ENCODE results near the gene HPSE2. TPM values are rescaled to one million over a fixed set of nuclear protein-coding genes. Genes with fewer than 3 reads are reported as not detected.

The HPSE2 gene
- total RNA-seq, 1 donor from 2014 or later = not detected

DNA sequence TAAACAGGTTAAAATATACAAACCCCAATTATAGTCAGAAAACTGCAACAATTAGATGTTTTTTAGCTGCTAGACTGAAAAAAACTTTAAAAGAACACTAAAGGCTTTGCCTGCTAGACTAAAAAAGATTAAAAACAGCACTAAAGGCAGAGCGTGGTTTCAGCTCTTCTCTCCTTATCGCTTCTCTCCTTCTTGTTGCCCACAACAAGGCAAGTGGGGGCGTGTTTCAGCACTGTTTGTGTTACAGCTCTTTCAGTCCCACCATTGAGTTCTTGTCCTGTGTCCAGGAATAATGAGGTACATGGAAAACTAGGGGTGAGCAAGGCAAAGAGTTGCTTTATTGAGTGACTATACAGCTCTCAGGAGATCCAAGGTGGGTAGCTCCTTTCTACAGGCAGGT, 112.3 kb downstream of the HPSE2 start:
- Mint-ChIP-seq H3K27ac (ENCODE audit: unreplicated experiment) (no peak overlapping the region), H3K27me3 (ENCODE audit: low read depth) (peaks cover 10% of the 10 kb centered on the region), H3K4me3 (no peak overlapping the region), H3K36me3 (ENCODE audit: low read depth) (no peaks in the 10 kb centered on the region), H3K9me3 (peaks cover 15% of the 10 kb centered on the region), H3K4me1 (no peaks in the 10 kb centered on the region)
- TF ChIP-seq, protein P1, sequence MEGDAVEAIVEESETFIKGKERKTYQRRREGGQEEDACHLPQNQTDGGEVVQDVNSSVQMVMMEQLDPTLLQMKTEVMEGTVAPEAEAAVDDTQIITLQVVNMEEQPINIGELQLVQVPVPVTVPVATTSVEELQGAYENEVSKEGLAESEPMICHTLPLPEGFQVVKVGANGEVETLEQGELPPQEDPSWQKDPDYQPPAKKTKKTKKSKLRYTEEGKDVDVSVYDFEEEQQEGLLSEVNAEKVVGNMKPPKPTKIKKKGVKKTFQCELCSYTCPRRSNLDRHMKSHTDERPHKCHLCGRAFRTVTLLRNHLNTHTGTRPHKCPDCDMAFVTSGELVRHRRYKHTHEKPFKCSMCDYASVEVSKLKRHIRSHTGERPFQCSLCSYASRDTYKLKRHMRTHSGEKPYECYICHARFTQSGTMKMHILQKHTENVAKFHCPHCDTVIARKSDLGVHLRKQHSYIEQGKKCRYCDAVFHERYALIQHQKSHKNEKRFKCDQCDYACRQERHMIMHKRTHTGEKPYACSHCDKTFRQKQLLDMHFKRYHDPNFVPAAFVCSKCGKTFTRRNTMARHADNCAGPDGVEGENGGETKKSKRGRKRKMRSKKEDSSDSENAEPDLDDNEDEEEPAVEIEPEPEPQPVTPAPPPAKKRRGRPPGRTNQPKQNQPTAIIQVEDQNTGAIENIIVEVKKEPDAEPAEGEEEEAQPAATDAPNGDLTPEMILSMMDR (conservative IDR thresholded peaks at IDR 0.05) = no peak
- DNase-seq (ENCODE audit: low read depth, low spot score) = no peak

DNA sequence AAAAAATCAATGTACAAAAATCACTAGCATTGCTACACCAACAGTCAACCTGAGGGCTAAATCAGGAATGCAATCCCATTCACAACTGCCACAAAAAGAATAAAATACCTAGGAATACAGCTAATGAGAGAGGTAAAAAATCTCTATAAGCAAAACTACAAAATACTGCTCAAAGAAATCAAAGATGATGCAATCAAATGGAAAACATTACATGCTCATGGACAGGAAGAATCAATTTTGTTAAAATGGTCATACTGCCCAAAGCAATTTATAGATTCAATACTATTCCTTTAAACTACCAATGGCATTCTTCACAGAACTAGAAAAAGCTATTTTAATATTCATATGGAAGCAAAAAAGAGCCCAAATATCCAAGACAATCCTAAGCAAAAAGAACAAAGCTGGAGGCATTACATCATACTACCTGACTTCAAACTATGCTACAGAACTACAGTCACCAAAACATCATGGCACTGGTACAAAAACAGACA, 116.3 kb downstream of the HPSE2 start:
- Mint-ChIP-seq H3K27me3 (ENCODE audit: low read depth) (peaks cover 2% of the 10 kb centered on the region), H3K36me3 (ENCODE audit: low read depth) (no peaks in the 10 kb centered on the region), H3K4me1 (peaks cover 4% of the 10 kb centered on the region), H3K9me3 (peaks cover 15% of the 10 kb centered on the region), H3K4me3 (no peak overlapping the region), H3K27ac (ENCODE audit: unreplicated experiment) (peak overlapping the region; percentile 35)
- TF ChIP-seq, protein P1 (conservative IDR thresholded peaks at IDR 0.05) = no peak
- no peak for DNase-seq (ENCODE audit: low read depth, low spot score)

DNA sequence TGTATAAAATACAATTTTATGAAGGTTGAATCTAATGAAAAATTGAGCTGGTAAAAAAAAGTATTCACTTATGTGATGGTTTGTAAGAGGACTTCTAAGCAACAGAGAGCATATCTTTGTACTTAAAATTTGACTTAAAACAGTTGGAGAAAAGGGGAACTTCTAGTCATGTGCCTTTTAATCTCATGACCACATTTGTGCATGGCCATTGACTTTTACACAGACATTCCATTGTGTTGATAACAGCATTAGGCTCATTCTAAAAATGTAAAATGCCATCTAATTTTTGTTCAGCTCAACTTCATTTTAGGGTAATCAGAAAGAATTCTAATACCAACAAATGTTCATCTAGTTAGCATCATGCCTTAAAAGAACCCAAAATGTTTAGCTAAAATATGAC, 119.9 kb downstream of the HPSE2 start:
- H3K4me3 Mint-ChIP-seq = no peak overlapping the region
- H3K9me3 Mint-ChIP-seq = peaks cover 8% of the 10 kb centered on the region
- TF ChIP-seq, protein P1 (conservative IDR thresholded peaks at IDR 0.05) = no peak
- H3K36me3 Mint-ChIP-seq (ENCODE audit: low read depth) = no peaks in the 10 kb centered on the region
- peaks cover 4% of the 10 kb centered on the region for H3K4me1 Mint-ChIP-seq
- DNase-seq (ENCODE audit: low read depth, low spot score) = no peak
- no peaks in the 10 kb centered on the region for H3K27me3 Mint-ChIP-seq (ENCODE audit: low read depth)
- no peak overlapping the region for H3K27ac Mint-ChIP-seq (ENCODE audit: unreplicated experiment)

DNA sequence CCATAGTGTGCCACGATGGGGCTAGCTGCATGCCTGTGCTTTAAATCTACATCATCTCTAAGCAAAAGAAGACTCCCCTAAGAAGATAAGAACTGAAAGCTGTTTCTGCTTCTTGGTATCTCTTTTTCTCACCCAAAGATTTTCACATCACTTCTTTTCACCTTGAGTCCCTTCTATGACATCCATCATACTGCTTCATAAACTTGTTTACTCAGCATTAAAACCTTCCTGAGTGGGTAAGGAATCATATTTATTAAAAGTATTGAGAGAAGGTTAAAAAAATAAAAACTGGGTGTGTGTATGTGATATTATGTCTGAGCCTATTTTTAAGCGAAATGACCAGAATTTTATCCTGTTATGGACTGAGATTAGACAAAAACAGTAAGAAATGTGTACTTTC, 150.3 kb downstream of the HPSE2 start:
- TF ChIP-seq, protein P1 (conservative IDR thresholded peaks at IDR 0.05) = no peak
- Mint-ChIP-seq H3K27me3 (ENCODE audit: low read depth) (no peaks in the 10 kb centered on the region), H3K36me3 (ENCODE audit: low read depth) (no peaks in the 10 kb centered on the region), H3K4me1 (no peaks in the 10 kb centered on the region), H3K4me3 (no peak overlapping the region), H3K27ac (ENCODE audit: unreplicated experiment) (no peak overlapping the region), H3K9me3 (peaks cover 10% of the 10 kb centered on the region)
- DNase-seq (ENCODE audit: low read depth, low spot score) = no peak

DNA sequence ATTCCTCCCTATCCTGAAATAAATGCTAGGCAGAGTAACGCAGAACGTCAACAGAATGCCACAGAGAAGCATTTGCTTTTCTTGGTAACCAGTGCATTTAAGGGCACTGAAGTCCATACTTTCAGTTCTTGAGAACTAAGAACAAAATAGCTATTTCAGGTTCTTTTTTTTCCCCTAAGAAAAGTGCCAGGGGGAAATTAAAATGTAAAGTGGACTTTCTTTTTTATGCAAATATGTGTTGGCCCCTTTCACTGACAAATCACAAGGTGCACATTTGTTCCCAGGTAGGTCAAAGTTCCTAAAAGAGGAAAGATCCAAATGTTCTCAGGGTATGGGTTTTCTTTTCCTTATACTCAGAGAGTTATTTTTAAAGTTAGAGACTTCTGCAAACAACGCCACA, 151.5 kb downstream of the HPSE2 start:
- no peaks in the 10 kb centered on the region for H3K4me1 Mint-ChIP-seq
- no peak overlapping the region for H3K27ac Mint-ChIP-seq (ENCODE audit: unreplicated experiment)
- no peak for DNase-seq (ENCODE audit: low read depth, low spot score)
- no peaks in the 10 kb centered on the region for H3K27me3 Mint-ChIP-seq (ENCODE audit: low read depth)
- no peaks in the 10 kb centered on the region for H3K36me3 Mint-ChIP-seq (ENCODE audit: low read depth)
- no peak overlapping the region for H3K4me3 Mint-ChIP-seq
- TF ChIP-seq, protein P1 (conservative IDR thresholded peaks at IDR 0.05) = no peak
- peaks cover 10% of the 10 kb centered on the region for H3K9me3 Mint-ChIP-seq
